ENCODE results near the gene REEP1. TPM values are rescaled to one million over a fixed set of nuclear protein-coding genes. Genes with fewer than 3 reads are reported as not detected.

The REEP1 gene
- total and polyA plus RNA-seq, 7 donors = 0.23 to 98.0 (median 44.9) TPM

DNA sequence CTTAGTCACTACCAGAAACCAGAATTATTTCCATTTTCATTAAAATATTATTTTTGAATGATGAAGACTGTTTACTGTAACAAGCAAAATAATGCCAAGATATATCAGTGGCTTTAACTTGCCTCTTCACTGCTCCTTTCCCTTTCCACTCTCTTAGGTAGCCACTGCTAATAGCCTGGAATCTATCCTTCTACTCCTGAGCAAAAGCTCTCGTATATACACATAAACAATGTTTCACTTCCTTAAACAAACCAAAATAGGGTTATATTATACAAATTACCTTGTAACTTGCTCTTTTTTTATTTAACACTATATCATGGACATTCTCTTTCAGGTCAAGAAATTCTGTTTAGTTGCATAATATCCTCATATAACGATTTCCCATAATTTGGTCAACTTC, 163.0 kb downstream of the REEP1 start:
- intact Hi-C loops (cut with DNase I) = no loop called here
- H3K36me3 ChIP-seq = peaks cover 5 to 78% (median 31%) of the 10 kb centered on the region in 4 donors

DNA sequence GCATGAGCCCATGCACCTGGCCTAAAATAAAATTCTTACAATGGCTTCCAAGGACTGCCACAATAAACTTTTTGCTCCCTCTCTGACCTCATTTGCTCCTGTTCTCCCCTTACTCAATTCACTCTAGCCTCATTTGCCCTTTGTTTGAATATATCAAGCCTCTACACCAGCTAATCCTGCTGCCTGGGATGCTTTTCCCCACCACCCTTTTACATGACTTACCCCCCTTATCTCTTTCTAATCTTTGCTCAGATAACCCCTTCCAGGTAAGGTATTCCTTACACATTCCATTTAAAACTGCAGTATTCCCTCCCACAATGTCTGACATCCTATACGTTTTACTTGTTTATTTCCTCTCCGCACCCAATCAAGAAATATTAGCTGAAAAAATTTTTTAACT, 164.8 kb downstream of the REEP1 start:
- Histone ChIP-seq H3K27ac (no peak overlapping the region), H3K36me3 (peaks cover 0 to 78% (median 28%) of the 10 kb centered on the region in 4 donors)

More for the DNA sequence above, 163.0 kb downstream of the REEP1 start:
- H3K4me1 ChIP-seq = no peaks in the 10 kb centered on the region
- H3K4me3 ChIP-seq = no peak overlapping the region
- TF ChIP-seq EP300 (IDR thresholded peaks at IDR 0.05) (no peak), POLR2AphosphoS5 (IDR thresholded peaks at IDR 0.05) (no peak), POLR2A (IDR thresholded peaks at IDR 0.05) (no peak)
- TF ChIP-seq, protein P1, sequence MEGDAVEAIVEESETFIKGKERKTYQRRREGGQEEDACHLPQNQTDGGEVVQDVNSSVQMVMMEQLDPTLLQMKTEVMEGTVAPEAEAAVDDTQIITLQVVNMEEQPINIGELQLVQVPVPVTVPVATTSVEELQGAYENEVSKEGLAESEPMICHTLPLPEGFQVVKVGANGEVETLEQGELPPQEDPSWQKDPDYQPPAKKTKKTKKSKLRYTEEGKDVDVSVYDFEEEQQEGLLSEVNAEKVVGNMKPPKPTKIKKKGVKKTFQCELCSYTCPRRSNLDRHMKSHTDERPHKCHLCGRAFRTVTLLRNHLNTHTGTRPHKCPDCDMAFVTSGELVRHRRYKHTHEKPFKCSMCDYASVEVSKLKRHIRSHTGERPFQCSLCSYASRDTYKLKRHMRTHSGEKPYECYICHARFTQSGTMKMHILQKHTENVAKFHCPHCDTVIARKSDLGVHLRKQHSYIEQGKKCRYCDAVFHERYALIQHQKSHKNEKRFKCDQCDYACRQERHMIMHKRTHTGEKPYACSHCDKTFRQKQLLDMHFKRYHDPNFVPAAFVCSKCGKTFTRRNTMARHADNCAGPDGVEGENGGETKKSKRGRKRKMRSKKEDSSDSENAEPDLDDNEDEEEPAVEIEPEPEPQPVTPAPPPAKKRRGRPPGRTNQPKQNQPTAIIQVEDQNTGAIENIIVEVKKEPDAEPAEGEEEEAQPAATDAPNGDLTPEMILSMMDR (IDR thresholded peaks at IDR 0.05) = no peak
- DNase-seq = no peak
- H3K27me3 ChIP-seq = no peaks in the 10 kb centered on the region
- H3K9me3 ChIP-seq = no peaks in the 10 kb centered on the region
- H3K27ac ChIP-seq = no peak overlapping the region
- WGBS, 2 donors = 59 to 71% methylated on average over 2 of the region's 2 CpGs

DNA sequence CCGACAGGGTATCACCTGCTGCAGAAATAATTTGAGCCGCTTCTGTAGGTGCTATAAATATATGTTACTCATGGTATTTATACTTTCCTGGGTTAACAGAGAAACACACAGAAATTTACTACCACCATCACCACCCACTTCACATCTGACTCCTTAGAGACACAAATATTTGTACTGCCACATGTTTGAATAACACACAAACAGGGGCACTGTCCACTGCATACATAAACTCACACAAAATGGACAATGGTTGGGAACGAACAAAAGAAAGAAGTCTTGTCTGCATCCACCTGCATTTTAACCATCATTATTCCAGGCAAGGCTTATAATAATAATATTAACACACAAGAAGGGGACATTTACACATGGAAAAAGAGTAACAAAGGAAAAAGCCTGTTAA, 166.1 kb downstream of the REEP1 start:
- intact Hi-C loops (cut with DNase I) = no loop called here
- H3K9me3 ChIP-seq = no peaks in the 10 kb centered on the region
- no peak overlapping the region for H3K27ac ChIP-seq
- TF ChIP-seq POLR2AphosphoS5 (IDR thresholded peaks at IDR 0.05) (no peak), EP300 (IDR thresholded peaks at IDR 0.05) (no peak), POLR2A (IDR thresholded peaks at IDR 0.05) (no peak)
- TF ChIP-seq, protein P1 (IDR thresholded peaks at IDR 0.05) = no peak
- H3K4me1 ChIP-seq = no peaks in the 10 kb centered on the region
- 83 to 93% methylated on average over 3 of the region's 3 CpGs for WGBS, 2 donors
- H3K27me3 ChIP-seq = no peaks in the 10 kb centered on the region
- DNase-seq = no peak
- peaks cover 0 to 74% (median 23%) of the 10 kb centered on the region in 4 donors for H3K36me3 ChIP-seq
- no peak overlapping the region for H3K4me3 ChIP-seq

More for the DNA sequence above, 164.8 kb downstream of the REEP1 start:
- no peak for TF ChIP-seq POLR2AphosphoS5 (IDR thresholded peaks at IDR 0.05)
- no peak for TF ChIP-seq EP300 (IDR thresholded peaks at IDR 0.05)
- no peak for TF ChIP-seq POLR2A (IDR thresholded peaks at IDR 0.05)
- TF ChIP-seq, protein P1 (IDR thresholded peaks at IDR 0.05) = no peak
- Histone ChIP-seq H3K9me3 (no peaks in the 10 kb centered on the region), H3K4me3 (no peak overlapping the region), H3K4me1 (no peaks in the 10 kb centered on the region), H3K27me3 (no peaks in the 10 kb centered on the region)
- DNase-seq = no peak
- intact Hi-C loops (cut with DNase I) = no loop called here
- WGBS, 2 donors = 93 to 94% methylated on average over 2 of the region's 2 CpGs

DNA sequence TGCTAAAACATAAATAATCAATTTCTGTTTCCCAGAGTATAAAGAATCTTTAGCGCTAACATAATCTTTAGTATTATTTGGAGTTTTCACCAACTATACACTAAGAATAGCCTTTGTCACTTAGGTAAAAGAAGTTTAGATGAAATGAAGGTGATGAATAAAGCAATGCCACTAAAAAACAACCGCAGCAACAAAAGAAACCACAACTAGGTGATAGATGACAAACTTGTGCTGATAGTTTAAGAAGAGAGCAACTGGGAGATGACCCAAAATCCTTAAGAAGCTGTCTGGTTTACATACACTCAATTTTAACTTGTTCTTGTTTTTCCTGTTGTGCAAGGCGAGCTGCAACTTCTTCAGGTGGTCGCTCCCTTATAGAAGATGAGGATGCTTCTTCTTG, 167.0 kb downstream of the REEP1 start:
- H3K27me3 ChIP-seq = no peaks in the 10 kb centered on the region
- H3K9me3 ChIP-seq = no peaks in the 10 kb centered on the region
- 91% methylated on average over 4 of the region's 4 CpGs for WGBS, 2 donors
- H3K4me3 ChIP-seq = no peak overlapping the region
- H3K27ac ChIP-seq = no peak overlapping the region
- peaks cover 0 to 77% (median 29%) of the 10 kb centered on the region in 4 donors for H3K36me3 ChIP-seq
- TF ChIP-seq EP300 (IDR thresholded peaks at IDR 0.05) (no peak), POLR2A (IDR thresholded peaks at IDR 0.05) (no peak), POLR2AphosphoS5 (IDR thresholded peaks at IDR 0.05) (no peak)
- TF ChIP-seq, protein P1 (IDR thresholded peaks at IDR 0.05) = no peak
- intact Hi-C loops (cut with DNase I) = no loop called here
- no peak for DNase-seq
- H3K4me1 ChIP-seq = no peaks in the 10 kb centered on the region

Small RNAs within 50 kb of the gene (small RNA-seq; reads per million reads assigned to genes)
- gene MIR4779 (0 reads per million in 3 donors), gene RF00096 (0 reads per million in 3 donors), gene RF00413 (0 reads per million in 3 donors)

Other genes starting within 250 kb of the REEP1 start
- 10 to 100 TPM in 3 of 4 donors, 1 to 10 TPM in 1; 7.1 to 17.9 (median 12.7) TPM for gene POLR1A, start 231.7 kb downstream of the REEP1 start, total RNA-seq
- 10 to 100 TPM in 1 of 3 donors, 1 to 10 TPM in 2; 1.2 to 10.1 (median 2.3) TPM for gene POLR1A, start 231.7 kb downstream of the REEP1 start, polyA plus RNA-seq
- gene PTCD3, start 231.4 kb downstream of the REEP1 start, total RNA-seq = 10 to 100 TPM; 44.9 to 94.2 (median 58.7) TPM
- gene PTCD3, start 231.4 kb downstream of the REEP1 start, polyA plus RNA-seq = 10 to 100 TPM in 2 of 3 donors, 1 to 10 TPM in 1; 7.8 to 31.8 (median 16.6) TPM
- 10 to 100 TPM; 46.1 to 48.2 (median 48.2) TPM for gene IMMT, start 142.2 kb downstream of the REEP1 start, total RNA-seq
- gene IMMT, start 142.2 kb downstream of the REEP1 start, polyA plus RNA-seq = 10 to 100 TPM; 60.1 to 90.2 (median 73.1) TPM
- gene MRPL35, start 138.2 kb downstream of the REEP1 start, total RNA-seq = 10 to 100 TPM; 17.7 to 31.4 (median 27.7) TPM
- 10 to 100 TPM; 47.4 to 89.5 (median 68.2) TPM for gene MRPL35, start 138.2 kb downstream of the REEP1 start, polyA plus RNA-seq
- gene KDM3A, start 103.7 kb upstream of the REEP1 start, total RNA-seq = 10 to 100 TPM; 31.6 to 61.2 (median 49.8) TPM
- gene KDM3A, start 103.7 kb upstream of the REEP1 start, polyA plus RNA-seq = 10 to 100 TPM; 11.3 to 33.6 (median 19.1) TPM
- gene CHMP3, start 225.8 kb upstream of the REEP1 start, total RNA-seq = 100 to 1,000 TPM; 101 to 154 (median 138) TPM
- 100 to 1,000 TPM; 114 to 176 (median 156) TPM for gene CHMP3, start 225.8 kb upstream of the REEP1 start, polyA plus RNA-seq